NB4 (cell line): ENCODE data around the gene HSFX1.

Source experiments
- DNase-seq: peaks from one replicate; pipeline ENCODE4 v3.0.0; 2010; ENCODE audit warnings: low read depth
- H3K4me3 ChIP-seq: one replicate; pipeline ENCODE4 v1.5.1; 2011; ENCODE audit warnings: mild to moderate bottlenecking, low read depth, low read length, moderate library complexity
- MAX ChIP-seq: IDR thresholded peaks from 2 replicates; pipeline ENCODE4 v1.6.1; 2011; ENCODE audit warnings: low read depth, low read length
- MYC ChIP-seq: IDR thresholded peaks from 2 replicates; pipeline ENCODE4 v1.6.1; 2011; ENCODE audit warnings: low read depth, low read length
- POLR2A ChIP-seq: IDR thresholded peaks from 2 replicates; pipeline ENCODE4 v1.6.1; 2011; ENCODE audit warnings: mild to moderate bottlenecking; ENCODE audit not compliant: insufficient read length; ENCODE audit errors: extremely low read depth
- TF ChIP-seq, protein P1 (sequence below): IDR thresholded peaks from one replicate; pipeline ENCODE4 v1.5.1; 2012; ENCODE audit warnings: low read depth, low read length

The HSFX1 gene

DNA sequence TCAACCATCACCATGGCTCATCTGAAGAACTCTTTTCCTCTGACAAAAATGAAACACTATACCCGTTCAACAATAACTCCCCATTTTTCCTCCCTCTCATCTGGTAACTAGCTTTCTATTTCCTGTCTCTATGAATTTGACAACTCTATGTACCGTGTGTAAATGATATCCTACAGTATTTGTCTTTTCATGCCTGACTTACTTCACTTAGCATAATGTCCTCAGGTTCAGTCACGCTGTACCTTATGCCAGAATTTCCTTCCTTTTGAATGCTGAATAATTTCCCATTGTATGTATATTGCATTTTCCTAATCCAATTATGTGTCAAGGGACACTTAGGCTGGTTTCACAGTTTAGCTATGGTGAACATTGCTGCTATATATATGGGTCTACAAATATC, 26.1 kb downstream of the HSFX1 start:
- TF ChIP-seq POLR2A (no peak), MYC (no peak), MAX (no peak)
- TF ChIP-seq, protein P1, sequence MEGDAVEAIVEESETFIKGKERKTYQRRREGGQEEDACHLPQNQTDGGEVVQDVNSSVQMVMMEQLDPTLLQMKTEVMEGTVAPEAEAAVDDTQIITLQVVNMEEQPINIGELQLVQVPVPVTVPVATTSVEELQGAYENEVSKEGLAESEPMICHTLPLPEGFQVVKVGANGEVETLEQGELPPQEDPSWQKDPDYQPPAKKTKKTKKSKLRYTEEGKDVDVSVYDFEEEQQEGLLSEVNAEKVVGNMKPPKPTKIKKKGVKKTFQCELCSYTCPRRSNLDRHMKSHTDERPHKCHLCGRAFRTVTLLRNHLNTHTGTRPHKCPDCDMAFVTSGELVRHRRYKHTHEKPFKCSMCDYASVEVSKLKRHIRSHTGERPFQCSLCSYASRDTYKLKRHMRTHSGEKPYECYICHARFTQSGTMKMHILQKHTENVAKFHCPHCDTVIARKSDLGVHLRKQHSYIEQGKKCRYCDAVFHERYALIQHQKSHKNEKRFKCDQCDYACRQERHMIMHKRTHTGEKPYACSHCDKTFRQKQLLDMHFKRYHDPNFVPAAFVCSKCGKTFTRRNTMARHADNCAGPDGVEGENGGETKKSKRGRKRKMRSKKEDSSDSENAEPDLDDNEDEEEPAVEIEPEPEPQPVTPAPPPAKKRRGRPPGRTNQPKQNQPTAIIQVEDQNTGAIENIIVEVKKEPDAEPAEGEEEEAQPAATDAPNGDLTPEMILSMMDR: no peak
- H3K4me3 ChIP-seq: no peak overlapping the region
- no peak for DNase-seq

GRCh38 chrX:149803458-149804062, 29.7 kb downstream of the HSFX1 start:
- no peak for TF ChIP-seq MAX
- TF ChIP-seq, protein P1: no peak
- no peak for TF ChIP-seq POLR2A
- TF ChIP-seq MYC: no peak
- DNase-seq: no peak

DNA sequence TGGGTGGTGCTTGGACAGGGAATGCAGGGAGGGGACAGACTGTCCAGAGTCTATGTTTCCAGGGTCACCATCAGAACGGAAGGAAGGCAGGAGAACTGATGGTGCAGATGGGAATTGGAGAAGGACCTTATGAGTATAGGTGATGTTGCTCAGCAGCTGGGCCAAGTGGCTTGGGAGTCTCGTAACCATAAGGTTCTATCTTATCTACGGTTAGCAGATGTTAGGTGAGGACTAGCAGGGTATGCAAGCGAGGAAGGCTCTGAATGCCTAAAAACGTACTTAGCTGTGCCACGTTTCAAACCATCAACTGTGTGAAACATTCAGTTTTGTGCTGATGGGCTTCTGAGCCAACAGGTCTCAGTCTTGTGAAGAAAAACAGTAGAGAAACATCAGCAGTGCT, 30.2 kb downstream of the HSFX1 start:
- no peak overlapping the region for H3K4me3 ChIP-seq
- TF ChIP-seq MYC: no peak
- no peak for TF ChIP-seq MAX
- TF ChIP-seq, protein P1: no peak
- no peak for TF ChIP-seq POLR2A
- no peak for DNase-seq

More at GRCh38 chrX:149803458-149804062, 29.7 kb downstream of the HSFX1 start:
- no peak overlapping the region for H3K4me3 ChIP-seq

GRCh38 chrX:149807747-149808458, 34.0 kb downstream of the HSFX1 start:
- H3K4me3 ChIP-seq: no peak overlapping the region
- peak; percentile 6 for DNase-seq
- TF ChIP-seq POLR2A (no peak), MAX (no peak), MYC (no peak)
- TF ChIP-seq, protein P1: no peak

DNA sequence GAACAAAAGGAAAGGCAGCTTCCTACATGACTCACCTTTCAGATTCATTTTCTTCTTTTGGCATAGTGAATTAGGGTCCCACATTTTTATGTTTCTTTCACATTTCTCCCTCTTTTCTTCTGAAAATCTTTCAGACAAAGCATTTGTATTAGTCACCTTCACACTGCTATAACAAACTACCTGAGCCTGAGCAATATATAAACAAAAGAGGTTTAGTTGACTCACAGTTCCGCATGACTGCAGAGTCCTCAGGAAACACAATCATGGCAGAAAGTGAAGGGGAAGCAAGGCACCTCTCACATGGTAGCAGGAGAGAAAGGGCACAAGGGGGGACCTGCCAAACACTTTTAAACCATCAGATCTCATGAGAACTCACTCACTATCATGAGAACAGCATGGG, 44.8 kb downstream of the HSFX1 start:
- TF ChIP-seq MYC (no peak), POLR2A (no peak), MAX (no peak)
- TF ChIP-seq, protein P1: no peak
- no peak for DNase-seq
- H3K4me3 ChIP-seq: no peak overlapping the region
